Adrenal gland (tissue), 5 donors: Measurements from ENCODE around the gene GDF2.

Experiments
- CTCF ChIP-seq, 6 experiments: fragments of 450-650 bp in 4 of 6; fragments of 200-600 bp in 2 of 6; sonication (generic) in 1 of 6; IDR thresholded peaks; 1 replicate in 5 of 6; 2 replicates in 1 of 6; pipeline versions ENCODE4 v1.5.1 to v1.8.0; 2016 to 2021; ENCODE audit warnings: antibody characterized with exemption in 6 of 6, mild to moderate bottlenecking in 2 of 6, moderate library complexity in 1 of 6
- POLR2A ChIP-seq, 2 donors: fragments of 450-650 bp; IDR thresholded peaks; one replicate each; pipeline ENCODE4 v1.6.1; 2017; ENCODE audit warnings: antibody characterized with exemption in 2 of 2, mild to moderate bottlenecking in 2 of 2, moderate library complexity in 1 of 2
- donor health status: DM: no; HTN: no; CAD: no.

GRCh38 chr10:47306387-47307210, 15.7 kb upstream of the GDF2 start:
- TF ChIP-seq CTCF (IDR thresholded peaks at IDR 0.05) (no peak), POLR2A (IDR thresholded peaks at IDR 0.05) (no peak)
